Upper lobe of left lung (tissue), 4 donors: ENCODE measurements around the gene SPSB3.

Experiments
- CTCF ChIP-seq, 6 experiments: fragments of 450-650 bp in 4 of 6; fragments of 200-600 bp in 2 of 6; sonication (generic) in 2 of 6; IDR thresholded peaks; one replicate each; pipeline ENCODE4 v1.5.1; 2016 to 2019; ENCODE audit warnings: antibody characterized with exemption in 6 of 6
- EP300 ChIP-seq, 4 donors: sonication (generic); formaldehyde crosslinking; IDR thresholded peaks; one replicate each; pipeline ENCODE4 v1.5.1; 2017; ENCODE audit warnings: antibody characterized with exemption in 4 of 4, control low read depth in 2 of 4
- POLR2A ChIP-seq, 4 donors: fragments of 450-650 bp; IDR thresholded peaks; one replicate each; pipeline ENCODE4 v1.5.1; 2016 to 2017; ENCODE audit warnings: antibody characterized with exemption in 4 of 4, mild to moderate bottlenecking in 2 of 4
- POLR2AphosphoS5 ChIP-seq, 2 donors: sonication (generic); formaldehyde crosslinking; IDR thresholded peaks; one replicate each; pipeline ENCODE4 v1.5.1; 2017; ENCODE audit warnings: antibody characterized with exemption in 2 of 2

- TF ChIP-seq POLR2AphosphoS5 (IDR thresholded peaks at IDR 0.05) (peak; percentile 47 to 76), CTCF (IDR thresholded peaks at IDR 0.05) (peak; percentile 19 to 71 (median 49)), EP300 (IDR thresholded peaks at IDR 0.05) (no peak), POLR2A (IDR thresholded peaks at IDR 0.05) (no peak)
Measured at GRCh38 chr16:1812732-1813163, 30.4 kb upstream of the SPSB3 start.
